Measurements from ENCODE around the gene C2orf49.

DNA sequence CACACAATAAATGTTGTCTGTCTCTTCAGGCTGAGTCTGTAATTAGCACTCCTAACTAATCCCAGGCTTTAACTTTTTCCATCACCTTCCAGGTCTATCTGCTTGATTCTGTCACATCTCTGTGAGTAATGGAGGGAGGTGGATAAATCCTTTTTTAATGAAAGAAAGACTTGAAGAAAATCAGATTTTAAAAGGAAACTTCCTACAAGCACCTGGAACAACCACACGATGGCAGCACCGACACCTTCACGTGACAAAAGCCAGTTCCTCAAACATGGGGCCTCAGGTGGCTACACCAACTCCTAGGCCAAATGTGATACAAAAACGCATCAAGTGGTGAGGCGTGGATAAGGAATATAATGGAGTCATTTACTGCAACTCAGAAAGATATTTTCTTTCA lies 49.6 kb upstream of the C2orf49 start:
- TF ChIP-seq RARB (CRISPR knock-in tag; IDR thresholded peaks at IDR 0.05): no peak
- TF ChIP-seq ZFP3 (CRISPR knock-in tag; IDR thresholded peaks at IDR 0.05): no peak
- TF ChIP-seq TCF4 (CRISPR knock-in tag; IDR thresholded peaks at IDR 0.05; ENCODE audit: borderline replicate concordance): no peak

Data from SK-N-SH treated with all-trans-retinoic acid at 6 μM for 48 hours (cell line).